Aorta (tissue), 5 donors: ENCODE data around the gene AKR1C8. TPM values are rescaled to one million over a fixed set of nuclear protein-coding genes. Genes with fewer than 3 reads are reported as not detected.

Experiments
- ATAC-seq: fragments of 200-7000 bp; cut with Tn5 transposase; one replicate; pipeline ENCODE4 v1.9.1; 2022; ENCODE audit warnings: moderate library complexity; ENCODE audit not compliant: low FRiP score
- DNase-seq, 2 donors: peaks; one replicate each; pipeline ENCODE4 v3.0.0-alpha.2; 2020
- H3K27ac ChIP-seq, 2 donors: one replicate each; pipeline ENCODE4 v1.5.1; 2013; ENCODE audit warnings: low read length in 2 of 2, mild to moderate bottlenecking in 2 of 2, moderate library complexity in 2 of 2, control low read depth in 1 of 2, inconsistent platforms in 1 of 2, low read depth in 1 of 2
- H3K27me3 ChIP-seq, 2 donors: one replicate each; pipeline ENCODE4 v1.6.1; 2013; ENCODE audit warnings: control low read depth in 1 of 2, low read length in 1 of 2, mild to moderate bottlenecking in 1 of 2, moderate library complexity in 1 of 2; ENCODE audit not compliant: insufficient read depth in 2 of 2, control insufficient read depth in 1 of 2
- H3K36me3 ChIP-seq, 2 donors: one replicate each; pipeline ENCODE4 v1.6.1; 2013; ENCODE audit warnings: control low read depth in 1 of 2, low read length in 1 of 2, mild to moderate bottlenecking in 1 of 2; ENCODE audit not compliant: insufficient read depth in 2 of 2, control insufficient read depth in 1 of 2
- H3K4me1 ChIP-seq, 2 donors: one replicate each; pipeline ENCODE4 v1.6.1; 2013; ENCODE audit warnings: low read length in 2 of 2, control low read depth in 1 of 2, mild to moderate bottlenecking in 1 of 2, moderate library complexity in 1 of 2; ENCODE audit not compliant: insufficient read depth in 2 of 2, control insufficient read depth in 1 of 2
- H3K4me3 ChIP-seq, 2 donors: one replicate each; pipeline ENCODE4 v1.5.1; 2013; ENCODE audit warnings: low read length in 2 of 2, control low read depth in 1 of 2, mild to moderate bottlenecking in 1 of 2
- H3K9me3 ChIP-seq: one replicate; pipeline ENCODE4 v1.6.1; 2013; ENCODE audit warnings: mild to moderate bottlenecking, low read length; ENCODE audit not compliant: control insufficient read depth
- WGBS, 2 donors: extraction: QIAGEN DNeasy Blood & Tissue Kit; methylation state at CpG; one replicate each; pipeline ENCODE4 v1.1.7; 2013; 5-methylcytosine and 5-hydroxymethylcytosine counted together
- intact Hi-C, 2 donors: fragments of 100-400 bp; cut with DNase I; formaldehyde crosslinking; loops; one replicate each; pipeline versions ENCODE4 v1.14.2 to v1.15.0; 2022
- polyA plus RNA-seq, 2 donors: library from polyadenylated mRNA; stranded (reverse); fragments of 200-250 nt; gene quantifications; one replicate each; pipeline ENCODE4 v1.2.3, GENCODE V29; 2013
- total RNA-seq, 2 donors: library from RNA; stranded (reverse); fragmentation: NEBNext Ultra II Directional; extraction: Animal tissue kit (Norgen Biotek cat#: 25700); gene quantifications; one replicate each; pipeline ENCODE4 v1.2.1, GENCODE V29; 2021
- donor health status: healthy with polysubstance abuse.
- donor health status: Bipolar disorder and iron deficiency.
- donor health status: DM: no; HTN: no; CAD: no.
- donor health status: DM: no; HTN: no; CAD: no.
- donor health status: DM: yes; HTN: yes; CAD: no.

Gene AKR1C8
- total and polyA plus RNA-seq, 4 donors, result 0.30 TPM; not detected in 3

DNA sequence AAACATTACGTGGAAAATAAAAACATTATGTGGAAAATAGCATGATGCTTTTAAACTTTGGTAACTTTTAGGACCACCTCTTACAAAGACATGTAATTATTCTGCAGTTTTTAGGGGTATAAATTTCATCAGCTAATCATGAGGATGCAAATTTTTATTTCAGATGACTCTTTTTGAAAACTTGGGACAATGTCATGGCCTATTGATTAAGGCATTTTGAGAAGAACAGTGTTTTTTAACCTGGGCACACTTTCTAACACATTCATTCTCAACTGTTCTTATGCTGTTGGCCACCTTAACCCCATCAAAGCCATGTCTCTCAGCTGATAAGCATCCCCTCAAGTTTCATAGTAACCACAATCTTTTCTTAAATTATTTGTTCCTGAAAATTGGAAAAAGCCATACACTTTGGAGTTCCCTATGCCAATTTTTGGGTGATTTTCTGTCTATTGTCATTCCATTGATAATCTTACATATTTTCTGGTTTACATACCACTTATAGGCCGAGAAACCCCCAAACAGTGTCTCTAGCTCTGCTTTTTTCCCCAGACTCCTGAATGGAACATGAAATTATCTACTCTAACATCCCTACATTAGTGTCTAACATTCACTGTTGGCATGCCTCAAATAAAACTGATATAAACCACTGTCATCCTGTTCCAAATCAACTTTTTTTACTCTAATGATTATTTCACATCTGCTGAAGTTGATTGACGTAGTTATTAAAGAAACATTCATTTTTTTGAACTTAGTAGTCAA lies 76.1 kb downstream of the AKR1C8 start:
- no peak overlapping the region for H3K4me3 ChIP-seq
- DNase-seq, result no peak
- H3K4me1 ChIP-seq, result no peaks in the 10 kb centered on the region
- intact Hi-C loops, result no loop called here
- no peaks in the 10 kb centered on the region for H3K9me3 ChIP-seq
- no peak for ATAC-seq
- H3K36me3 ChIP-seq, result peaks cover 7 to 12% of the 10 kb centered on the region in 2 donors
- no peaks in the 10 kb centered on the region for H3K27me3 ChIP-seq
- 31 to 39% methylated on average over 3 of the region's 3 CpGs for WGBS, 2 donors
- no peak overlapping the region for H3K27ac ChIP-seq

DNA sequence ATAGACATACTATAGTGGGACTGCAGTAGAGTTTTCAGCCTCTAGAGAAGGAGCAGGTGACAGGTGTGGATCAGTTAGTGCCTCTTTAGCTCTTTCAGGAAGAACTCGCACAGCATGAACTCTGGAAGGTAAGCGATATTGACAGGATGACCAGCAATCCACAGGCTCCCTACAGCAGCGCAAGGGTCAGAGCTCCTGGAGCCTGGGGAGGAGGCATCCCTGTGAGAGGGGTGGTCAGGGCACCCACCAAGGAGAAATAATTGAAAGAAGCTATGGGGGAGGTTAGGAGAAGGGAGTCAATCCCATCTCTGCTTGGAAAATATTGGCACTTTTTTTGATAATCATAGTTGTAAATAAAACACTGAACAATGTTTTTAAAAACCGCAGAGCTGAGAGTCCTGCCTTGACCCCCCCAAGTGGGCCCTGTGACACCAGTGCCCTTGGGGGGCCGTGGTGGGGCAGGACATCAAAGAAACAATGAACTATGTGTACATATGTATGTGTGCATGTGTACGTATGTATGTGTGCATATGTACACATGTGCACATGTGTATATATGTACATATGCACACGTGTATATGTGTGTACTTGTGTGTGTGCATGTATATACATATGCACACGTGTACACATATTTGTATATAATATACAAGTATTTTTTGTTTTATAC lies 77.0 kb downstream of the AKR1C8 start:
- ATAC-seq, result no peak
- H3K27ac ChIP-seq, result no peak overlapping the region
- H3K4me1 ChIP-seq, result no peaks in the 10 kb centered on the region
- H3K36me3 ChIP-seq, result peaks cover 11 to 12% of the 10 kb centered on the region in 2 donors
- H3K27me3 ChIP-seq, result no peaks in the 10 kb centered on the region
- intact Hi-C loops, result no loop called here
- no peak overlapping the region for H3K4me3 ChIP-seq
- no peaks in the 10 kb centered on the region for H3K9me3 ChIP-seq
- 61 to 67% methylated on average over 7 to 8 of the region's 8 CpGs for WGBS, 2 donors
- DNase-seq, result no peak

DNA sequence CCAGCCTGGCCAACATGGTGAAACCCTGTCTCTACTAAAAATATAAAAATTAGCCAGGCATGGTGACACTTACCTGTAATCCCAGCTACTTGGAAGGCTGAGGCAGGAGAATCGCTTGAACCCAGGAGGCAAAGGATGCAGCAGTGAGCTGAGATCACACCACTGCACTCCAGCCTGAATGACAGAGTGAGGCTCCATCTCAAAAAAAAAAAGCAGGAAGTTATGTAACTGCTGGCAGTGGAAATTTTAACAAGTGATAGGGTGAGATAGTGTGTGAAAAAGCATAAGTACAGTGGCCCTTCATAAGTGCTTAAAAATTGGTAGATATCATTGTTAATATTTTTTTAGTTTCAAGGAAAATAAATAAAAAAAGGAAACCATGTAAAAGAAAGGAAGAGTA lies 78.4 kb downstream of the AKR1C8 start:
- no peaks in the 10 kb centered on the region for H3K27me3 ChIP-seq
- H3K36me3 ChIP-seq, result peaks cover 11 to 12% of the 10 kb centered on the region in 2 donors
- DNase-seq (no peak), ATAC-seq (no peak)
- H3K9me3 ChIP-seq, result no peaks in the 10 kb centered on the region
- H3K4me3 ChIP-seq, result no peak overlapping the region
- 85 to 93% methylated on average over 1 of the region's 1 CpG for WGBS, 2 donors
- H3K4me1 ChIP-seq, result no peaks in the 10 kb centered on the region
- no peak overlapping the region for H3K27ac ChIP-seq
- intact Hi-C loops, result no loop called here

DNA sequence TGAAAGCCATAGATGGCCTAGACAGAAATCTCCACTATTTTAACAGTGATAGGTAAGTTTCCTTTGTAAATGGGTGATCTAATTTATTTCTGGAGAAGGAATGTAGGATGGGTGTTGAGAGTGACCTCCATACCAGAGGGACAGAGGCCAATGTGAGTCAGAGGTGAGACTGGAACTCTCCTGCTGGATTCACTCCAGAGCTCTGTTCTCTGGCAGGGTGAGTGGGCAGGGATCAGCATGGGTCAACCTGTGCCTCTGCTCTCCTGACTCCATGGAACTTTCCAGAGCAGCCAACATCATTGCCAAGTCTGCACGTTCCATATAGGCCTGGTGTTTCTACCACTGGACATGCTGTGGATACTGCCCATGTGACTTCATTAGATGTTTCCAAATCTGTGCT lies 79.3 kb downstream of the AKR1C8 start:
- peaks cover 11 to 12% of the 10 kb centered on the region in 2 donors for H3K36me3 ChIP-seq
- ATAC-seq, result no peak
- intact Hi-C loops, result no loop called here
- 63 to 75% methylated on average over 1 of the region's 1 CpG for WGBS, 2 donors
- H3K4me1 ChIP-seq, result no peaks in the 10 kb centered on the region
- H3K4me3 ChIP-seq, result no peak overlapping the region
- DNase-seq, result no peak
- H3K27me3 ChIP-seq, result no peaks in the 10 kb centered on the region
- no peak overlapping the region for H3K27ac ChIP-seq
- H3K9me3 ChIP-seq, result no peaks in the 10 kb centered on the region

Other genes starting within 250 kb of the AKR1C8 start
- gene AKR1C1, start 221.7 kb downstream of the AKR1C8 start, total RNA-seq, result 10 to 100 TPM; 33.6 to 79.0 TPM
- 100 to 1,000 TPM; 100 to 311 TPM for gene AKR1C1, start 221.7 kb downstream of the AKR1C8 start, polyA plus RNA-seq
- gene AKR1C2, start 181.3 kb downstream of the AKR1C8 start, total RNA-seq, result 10 to 100 TPM; 44.7 to 46.8 TPM
- gene AKR1C2, start 181.3 kb downstream of the AKR1C8 start, polyA plus RNA-seq, result 100 to 1,000 TPM in 1 of 2 donors, 10 to 100 TPM in 1; 60.7 to 121 TPM
- 10 to 100 TPM; 36.2 to 98.8 TPM for gene AKR1C3, start 90.7 kb downstream of the AKR1C8 start, total RNA-seq
- 100 to 1,000 TPM; 153 to 180 TPM for gene AKR1C3, start 90.7 kb downstream of the AKR1C8 start, polyA plus RNA-seq
- gene AKR1C4, start 11.7 kb upstream of the AKR1C8 start, total RNA-seq, result not detected
- gene AKR1C4, start 11.7 kb upstream of the AKR1C8 start, polyA plus RNA-seq, result not detected
- gene UCN3, start 179.8 kb upstream of the AKR1C8 start, total RNA-seq, result not detected
- gene UCN3, start 179.8 kb upstream of the AKR1C8 start, polyA plus RNA-seq, result under 1 TPM in 1 of 2 donors, not detected in 1; 0.75 TPM
- not detected for gene TUBAL3, start 219.7 kb upstream of the AKR1C8 start, total RNA-seq
- 10 to 100 TPM in 1 of 2 donors, under 1 TPM in 1; 0.28 to 10.6 TPM for gene TUBAL3, start 219.7 kb upstream of the AKR1C8 start, polyA plus RNA-seq
- gene NET1, start 227.4 kb upstream of the AKR1C8 start, total RNA-seq, result 100 to 1,000 TPM; 266 to 451 TPM
- gene NET1, start 227.4 kb upstream of the AKR1C8 start, polyA plus RNA-seq, result 100 to 1,000 TPM in 1 of 2 donors, 10 to 100 TPM in 1; 76.2 to 240 TPM